Muscle layer of duodenum (tissue), 2 donors: ENCODE measurements around the gene UXT.

Source experiments
- H3K27ac ChIP-seq: one replicate; pipeline ENCODE4 v1.7.0; 2013; ENCODE audit warnings: mild to moderate bottlenecking, low read length
- H3K27me3 ChIP-seq: one replicate; pipeline ENCODE4 v1.7.0; 2013; ENCODE audit warnings: low read depth, mild to moderate bottlenecking, control low read depth, low read length
- H3K36me3 ChIP-seq, 2 donors: one replicate each; pipeline ENCODE4 v1.7.0; 2013; ENCODE audit warnings: low read length in 2 of 2, control low read depth in 1 of 2, mild to moderate bottlenecking in 1 of 2; ENCODE audit not compliant: insufficient read depth in 2 of 2, control insufficient read depth in 1 of 2
- H3K4me1 ChIP-seq, 2 donors: one replicate each; pipeline ENCODE4 v1.7.0; 2013; ENCODE audit warnings: low read length in 2 of 2, mild to moderate bottlenecking in 2 of 2, control low read depth in 1 of 2, moderate library complexity in 1 of 2; ENCODE audit not compliant: insufficient read depth in 2 of 2, control insufficient read depth in 1 of 2
- H3K4me3 ChIP-seq, 2 donors: one replicate each; pipeline ENCODE4 v1.7.0; 2013; ENCODE audit warnings: low read length in 2 of 2, low read depth in 1 of 2, mild to moderate bottlenecking in 1 of 2
- H3K9me3 ChIP-seq, 2 donors: one replicate each; pipeline ENCODE4 v1.7.0; 2013; ENCODE audit warnings: low read length in 2 of 2, control low read depth in 1 of 2, mild to moderate bottlenecking in 1 of 2; ENCODE audit not compliant: control insufficient read depth in 1 of 2
- donor health status: healthy.

UXT gene

GRCh38 chrX:47646636-47647035 is 12.3 kb downstream of the UXT start:
- no peaks in the 10 kb centered on the region for H3K9me3 ChIP-seq
- no peaks in the 10 kb centered on the region for H3K27me3 ChIP-seq
- no peak overlapping the region for H3K27ac ChIP-seq
- no peak overlapping the region for H3K4me3 ChIP-seq
- H3K4me1 ChIP-seq, result peaks cover 0 to 22% of the 10 kb centered on the region in 2 donors
- peaks cover 0 to 7% of the 10 kb centered on the region in 2 donors for H3K36me3 ChIP-seq

- Histone ChIP-seq H3K4me1 (peaks cover 0 to 16% of the 10 kb centered on the region in 2 donors), H3K4me3 (no peak overlapping the region), H3K9me3 (no peaks in the 10 kb centered on the region), H3K36me3 (peaks cover 4 to 15% of the 10 kb centered on the region in 2 donors), H3K27me3 (no peaks in the 10 kb centered on the region), H3K27ac (no peak overlapping the region)
Measured at GRCh38 chrX:47645530-47645929, 13.4 kb downstream of the UXT start.

DNA sequence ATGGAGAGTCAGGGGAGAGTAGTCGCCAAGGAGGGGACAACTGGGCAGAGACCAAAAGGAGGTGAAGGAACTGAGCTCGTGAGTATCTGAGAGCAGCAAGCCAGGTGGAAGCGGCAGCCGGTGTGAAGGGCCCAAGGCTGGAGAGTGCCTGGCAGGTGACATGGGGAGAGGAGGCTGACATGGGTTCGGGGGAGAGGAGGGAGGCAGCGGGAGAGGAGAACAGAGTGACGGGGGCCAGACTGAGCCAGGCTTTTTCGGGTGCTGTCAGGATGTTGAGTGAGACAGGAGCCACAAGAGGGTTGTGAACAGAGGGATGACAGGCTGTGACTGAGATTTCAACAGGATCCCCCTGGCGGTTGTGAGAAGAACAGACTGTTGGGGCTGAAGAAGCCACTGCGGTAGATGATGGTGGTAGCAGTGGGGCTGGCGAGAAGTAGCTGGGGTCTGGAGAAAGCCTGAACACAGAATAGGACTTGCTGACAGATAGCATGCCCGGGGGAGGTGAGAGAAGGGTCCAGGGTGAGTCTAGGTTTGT is 14.4 kb downstream of the UXT start:
- H3K27me3 ChIP-seq, result no peaks in the 10 kb centered on the region
- H3K27ac ChIP-seq, result no peak overlapping the region
- peaks cover 12 to 24% of the 10 kb centered on the region in 2 donors for H3K36me3 ChIP-seq
- no peak overlapping the region for H3K4me3 ChIP-seq
- peaks cover 0 to 16% of the 10 kb centered on the region in 2 donors for H3K4me1 ChIP-seq
- H3K9me3 ChIP-seq, result no peaks in the 10 kb centered on the region

GRCh38 chrX:47643926-47644325 is 15.1 kb downstream of the UXT start:
- Histone ChIP-seq H3K27ac (no peak overlapping the region), H3K27me3 (no peaks in the 10 kb centered on the region), H3K36me3 (peaks cover 14 to 31% of the 10 kb centered on the region in 2 donors), H3K4me3 (no peak overlapping the region), H3K4me1 (peaks cover 0 to 13% of the 10 kb centered on the region in 2 donors), H3K9me3 (no peaks in the 10 kb centered on the region)

DNA sequence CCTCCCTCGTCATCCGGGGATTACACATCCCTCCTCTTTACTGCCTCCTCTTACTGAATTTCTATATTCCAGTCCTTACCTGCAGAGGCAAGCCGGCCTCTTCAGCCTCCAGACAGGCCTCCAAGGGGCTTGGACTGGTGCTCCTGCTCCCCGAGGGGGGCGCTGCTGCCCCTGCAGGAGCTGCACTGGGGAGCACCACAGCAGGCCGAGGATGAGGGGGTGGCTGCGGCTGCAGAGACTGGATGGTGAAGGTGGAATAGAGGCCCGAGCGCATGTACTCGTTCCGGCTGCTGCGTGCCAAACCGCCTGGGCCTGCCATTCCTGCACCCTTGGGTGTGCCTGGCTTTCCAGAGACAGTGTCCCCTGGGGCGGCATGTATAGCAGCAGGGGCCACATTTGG is 20.2 kb downstream of the UXT start:
- H3K4me3 ChIP-seq, result no peak overlapping the region
- no peak overlapping the region for H3K27ac ChIP-seq
- H3K36me3 ChIP-seq, result peaks cover 21 to 66% of the 10 kb centered on the region in 2 donors
- no peaks in the 10 kb centered on the region for H3K4me1 ChIP-seq
- no peaks in the 10 kb centered on the region for H3K27me3 ChIP-seq
- H3K9me3 ChIP-seq, result no peaks in the 10 kb centered on the region

DNA sequence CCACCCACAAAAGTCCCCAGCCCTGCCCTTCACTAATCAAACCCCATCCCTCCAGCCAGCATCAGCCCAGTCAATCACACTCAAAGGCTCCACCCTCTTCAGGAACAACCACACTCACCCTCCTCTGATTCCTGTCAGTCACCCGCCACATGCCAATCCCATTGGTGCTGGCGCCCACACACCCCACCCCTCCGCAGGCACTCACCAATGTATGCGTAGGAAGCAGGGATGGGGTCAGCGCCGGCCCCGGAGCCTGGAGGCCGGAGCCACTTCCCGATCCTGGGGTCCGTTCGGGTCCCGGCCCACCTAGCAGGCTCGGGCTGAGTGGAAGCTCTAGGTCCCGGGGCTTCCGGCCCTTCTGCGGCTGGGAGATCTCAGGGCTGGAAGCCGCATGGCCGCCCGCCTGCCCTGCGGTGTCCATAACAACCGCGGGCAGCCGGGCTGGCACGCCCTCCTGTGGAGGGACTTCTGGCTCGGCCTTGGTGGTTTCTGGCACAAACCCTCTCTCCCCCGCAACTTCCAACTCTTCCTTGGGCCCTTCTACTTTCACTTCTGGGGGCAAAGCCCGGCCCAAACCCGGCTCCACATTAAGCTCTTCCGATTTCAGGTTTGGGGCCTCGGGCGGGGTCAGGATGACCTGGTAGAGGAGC is 21.3 kb downstream of the UXT start:
- H3K27me3 ChIP-seq, result no peaks in the 10 kb centered on the region
- H3K4me1 ChIP-seq, result no peaks in the 10 kb centered on the region
- H3K4me3 ChIP-seq, result no peak overlapping the region
- no peaks in the 10 kb centered on the region for H3K9me3 ChIP-seq
- peaks cover 21 to 66% of the 10 kb centered on the region in 2 donors for H3K36me3 ChIP-seq
- H3K27ac ChIP-seq, result no peak overlapping the region

DNA sequence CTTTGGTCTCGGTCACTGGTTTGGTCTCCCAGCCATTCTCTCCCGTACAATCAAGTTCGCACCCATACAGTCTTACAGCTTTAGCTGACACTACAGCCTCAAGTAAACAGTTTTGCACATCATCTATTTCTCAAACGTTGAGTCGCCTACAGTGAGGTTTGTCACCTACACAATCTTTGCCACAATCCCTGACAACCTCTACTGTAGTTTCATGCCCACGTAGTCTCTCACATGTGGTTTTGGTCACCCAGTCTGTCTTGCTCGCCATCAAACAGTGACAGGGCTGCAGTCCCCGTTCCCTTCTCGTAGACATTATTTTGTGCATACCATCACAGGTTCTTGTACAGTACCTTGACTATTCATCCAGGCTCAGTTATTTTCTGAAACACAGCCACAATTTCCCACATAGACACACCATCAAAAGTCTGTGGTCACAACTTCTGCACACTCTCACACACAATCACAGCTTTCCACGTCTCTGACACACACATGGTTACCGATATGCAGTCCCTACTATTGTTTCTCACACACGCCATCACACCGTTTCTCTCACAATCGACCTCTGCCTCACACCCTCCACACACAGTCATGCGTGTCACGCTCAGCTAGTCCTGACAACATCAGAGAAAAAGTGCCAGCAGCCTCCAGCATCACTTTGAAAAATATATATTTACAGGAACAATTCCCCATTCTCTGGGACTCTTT is 24.0 kb downstream of the UXT start:
- Histone ChIP-seq H3K4me3 (no peak overlapping the region), H3K4me1 (no peaks in the 10 kb centered on the region), H3K36me3 (peaks cover 13 to 46% of the 10 kb centered on the region in 2 donors), H3K9me3 (no peaks in the 10 kb centered on the region), H3K27me3 (no peaks in the 10 kb centered on the region), H3K27ac (no peak overlapping the region)

DNA sequence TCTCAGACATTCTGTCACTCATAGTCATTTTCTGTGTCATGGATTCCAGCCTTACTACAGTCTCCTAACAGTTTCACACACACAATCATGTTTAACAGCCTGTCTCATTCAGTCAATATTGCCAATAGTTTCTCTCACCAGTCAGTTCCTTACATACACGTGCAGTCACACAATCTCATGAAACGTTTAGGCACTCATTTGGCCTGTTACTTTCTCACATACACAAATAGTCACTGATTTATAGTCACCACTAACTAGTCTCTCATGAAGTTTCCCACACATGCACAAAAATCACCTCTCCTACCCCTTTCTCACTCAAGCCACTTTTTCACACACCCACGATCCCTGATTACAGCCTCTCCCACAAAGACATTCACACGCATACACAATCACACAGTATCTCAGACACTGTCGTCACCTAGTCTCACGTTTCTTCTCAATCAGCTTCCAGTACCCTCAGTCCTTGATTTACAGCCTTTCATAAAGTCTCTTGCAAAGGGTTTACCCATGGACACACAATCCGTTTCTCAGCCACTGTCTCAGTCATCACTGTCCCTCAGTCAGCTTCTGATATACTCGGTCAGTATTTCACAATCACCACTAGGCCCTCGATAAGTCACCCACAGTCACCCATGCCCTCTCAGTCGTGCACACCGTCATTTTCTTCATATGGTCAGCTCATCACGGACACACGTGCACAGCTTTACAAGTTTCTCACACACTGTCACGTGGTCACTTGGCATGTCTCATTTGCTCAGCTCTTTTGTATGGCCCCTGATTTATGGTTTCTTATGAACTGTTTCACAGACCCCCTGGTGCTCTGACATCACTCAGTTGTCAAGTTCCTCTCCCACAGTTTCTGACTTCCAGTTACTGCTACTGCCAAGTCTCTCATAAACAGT is 25.0 kb downstream of the UXT start:
- H3K36me3 ChIP-seq, result peaks cover 7 to 36% of the 10 kb centered on the region in 2 donors
- no peaks in the 10 kb centered on the region for H3K4me1 ChIP-seq
- H3K9me3 ChIP-seq, result no peaks in the 10 kb centered on the region
- no peaks in the 10 kb centered on the region for H3K27me3 ChIP-seq
- H3K4me3 ChIP-seq, result no peak overlapping the region
- no peak overlapping the region for H3K27ac ChIP-seq

GRCh38 chrX:47632666-47633065 is 26.3 kb downstream of the UXT start:
- Histone ChIP-seq H3K4me3 (no peak overlapping the region), H3K27me3 (no peaks in the 10 kb centered on the region), H3K9me3 (no peaks in the 10 kb centered on the region), H3K27ac (no peak overlapping the region), H3K36me3 (peaks cover 7 to 24% of the 10 kb centered on the region in 2 donors), H3K4me1 (no peaks in the 10 kb centered on the region)

DNA sequence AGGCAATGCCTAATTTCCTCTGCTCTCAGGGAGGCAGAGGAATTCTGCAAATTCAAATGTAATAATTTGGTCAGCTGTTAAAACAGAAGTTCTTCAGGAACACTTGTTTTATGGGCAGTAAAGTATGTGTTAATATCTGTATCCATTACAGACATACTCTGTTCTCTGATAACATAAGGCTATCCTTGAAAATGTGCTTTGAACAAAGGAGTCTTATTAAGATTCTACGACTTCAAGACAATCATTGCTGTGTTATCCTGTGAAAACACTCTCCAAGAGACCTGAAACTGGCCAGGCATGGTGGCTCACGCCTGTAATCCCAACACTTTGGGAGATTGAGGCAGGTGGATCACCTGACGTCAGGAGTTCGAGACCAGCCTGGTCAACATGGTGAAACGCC is 27.3 kb downstream of the UXT start:
- Histone ChIP-seq H3K27me3 (no peaks in the 10 kb centered on the region), H3K27ac (no peak overlapping the region), H3K4me1 (no peaks in the 10 kb centered on the region), H3K9me3 (no peaks in the 10 kb centered on the region), H3K36me3 (peaks cover 6 to 23% of the 10 kb centered on the region in 2 donors), H3K4me3 (no peak overlapping the region)
